GM23338 (cell line): ENCODE measurements around the gene MRPL34. TPM values are rescaled to one million over a fixed set of nuclear protein-coding genes. Genes with fewer than 3 reads are reported as not detected.

Experiments
- ATAC-seq: fragments of 200-7000 bp; cut with Tn5 transposase; 3 replicates; pipeline ENCODE4 v1.9.1; 2020
- DNase-seq: peaks from one replicate; pipeline ENCODE4 v3.0.0-alpha.2; 2015; ENCODE audit warnings: low spot score
- H2AFZ ChIP-seq: fragments of 200-600 bp; sonication (generic); 2 replicates; pipeline ENCODE4 v1.8.0; 2016; ENCODE audit warnings: antibody characterized with exemption, mild to moderate bottlenecking, moderate library complexity
- H3F3A ChIP-seq: fragments of 200-600 bp; sonication (generic); replicated peaks from 2 replicates; pipeline ENCODE4 v1.8.0; 2017; ENCODE audit warnings: antibody characterized with exemption, mixed run types, low read depth
- H3K27ac ChIP-seq: fragments of 200-600 bp; sonication (generic); 2 replicates; pipeline ENCODE4 v1.6.1; 2016; ENCODE audit warnings: low read depth
- H3K27me3 ChIP-seq: fragments of 200-600 bp; sonication (generic); 2 replicates; pipeline ENCODE4 v1.8.0; 2016; ENCODE audit warnings: mild to moderate bottlenecking, mixed run types, moderate library complexity; ENCODE audit not compliant: insufficient read depth
- H3K36me3 ChIP-seq: fragments of 200-600 bp; sonication (generic); 2 replicates; pipeline ENCODE4 v1.8.0; 2016; ENCODE audit warnings: mild to moderate bottlenecking; ENCODE audit not compliant: insufficient read depth
- H3K4me1 ChIP-seq: fragments of 200-600 bp; sonication (generic); 2 replicates; pipeline ENCODE4 v1.8.0; 2016; ENCODE audit warnings: mild to moderate bottlenecking, moderate library complexity; ENCODE audit not compliant: insufficient read depth
- H3K4me2 ChIP-seq: fragments of 200-600 bp; sonication (generic); 2 replicates; pipeline ENCODE4 v1.7.1; 2017; ENCODE audit warnings: mixed run types
- H3K4me3 ChIP-seq: fragments of 200-600 bp; sonication (generic); 2 replicates; pipeline ENCODE4 v1.6.1; 2016; ENCODE audit warnings: mixed run types
- H3K79me2 ChIP-seq: fragments of 200-600 bp; sonication (generic); replicated peaks from 2 replicates; pipeline ENCODE4 v1.8.0; 2017; ENCODE audit warnings: mild to moderate bottlenecking; ENCODE audit not compliant: insufficient read depth
- H3K9me2 ChIP-seq: fragments of 200-600 bp; sonication (generic); 2 replicates; pipeline ENCODE4 v1.8.0; 2017; ENCODE audit not compliant: insufficient read depth
- H4K20me1 ChIP-seq: fragments of 200-600 bp; sonication (generic); replicated peaks from 2 replicates; pipeline ENCODE4 v1.8.0; 2017; ENCODE audit warnings: mild to moderate bottlenecking; ENCODE audit not compliant: insufficient read depth
- H3K27ac Mint-ChIP-seq: 2 replicates; pipeline ENCODE4 v1.8.0; 2020; ENCODE audit warnings: inconsistent platforms, mild to moderate bottlenecking, moderate library complexity, mixed read lengths
- H3K27me3 Mint-ChIP-seq: 3 replicates; pipeline ENCODE4 v1.8.0; 2022; ENCODE audit warnings: low read depth, mild to moderate bottlenecking, moderate library complexity, mixed read lengths, inconsistent platforms; ENCODE audit not compliant: insufficient read depth, poor library complexity
- H3K36me3 Mint-ChIP-seq: 3 replicates; pipeline ENCODE4 v1.8.0; 2021; ENCODE audit warnings: low read depth, mild to moderate bottlenecking, inconsistent platforms, moderate library complexity, mixed read lengths
- H3K4me1 Mint-ChIP-seq: 3 replicates; pipeline ENCODE4 v1.8.0; 2020; ENCODE audit warnings: mild to moderate bottlenecking, inconsistent platforms, mixed read lengths
- H3K4me3 Mint-ChIP-seq: 3 replicates; pipeline ENCODE4 v1.8.0; 2021; ENCODE audit warnings: moderate library complexity, mild to moderate bottlenecking, inconsistent platforms, mixed read lengths
- H3K9me3 Mint-ChIP-seq: 3 replicates; pipeline ENCODE4 v1.8.0; 2020; ENCODE audit warnings: moderate library complexity, mild to moderate bottlenecking, inconsistent platforms, mixed read lengths
- CREB1 ChIP-seq: fragments of 250-450 bp; sonication (Bioruptor Pico); IDR thresholded peaks from 2 replicates; pipeline ENCODE4 v1.5.0; 2020; ENCODE audit warnings: low read depth, mild to moderate bottlenecking, moderate library complexity
- CTCF ChIP-seq, 2 experiments: fragments of 200-600 bp in 1 of 2; sonication (generic) in 1 of 2; conservative IDR thresholded peaks; 2 replicates each; pipeline versions ENCODE4 v1.5.1 to v1.6.1; 2016 to 2017; ENCODE audit warnings: antibody characterized with exemption in 2 of 2, low read depth in 2 of 2, mild to moderate bottlenecking in 2 of 2, moderate library complexity in 1 of 2
- EZH2phosphoT487 ChIP-seq: fragments of 200-600 bp; sonication (generic); IDR thresholded peaks from one replicate; pipeline ENCODE4 v1.8.1; 2018; ENCODE audit warnings: antibody characterized with exemption; ENCODE audit not compliant: unreplicated experiment
- JUNB ChIP-seq: IDR thresholded peaks from one replicate; pipeline ENCODE4 v1.6.1; 2016; ENCODE audit warnings: antibody characterized with exemption; ENCODE audit not compliant: unreplicated experiment
- NANOG ChIP-seq: IDR thresholded peaks from 2 replicates; pipeline ENCODE4 v1.6.1; 2016; ENCODE audit warnings: antibody characterized with exemption, borderline replicate concordance
- POLR2AphosphoS5 ChIP-seq: IDR thresholded peaks from 2 replicates; pipeline ENCODE4 v1.6.1; 2016; ENCODE audit warnings: antibody characterized with exemption, low read depth
- ZNF114 ChIP-seq: fragments of 250-450 bp; sonication (Bioruptor Pico); IDR thresholded peaks from 2 replicates; pipeline ENCODE4 v1.5.0; 2020; ENCODE audit warnings: mild to moderate bottlenecking, moderate library complexity
- ZNF331 ChIP-seq: fragments of 250-450 bp; sonication (Bioruptor Pico); IDR thresholded peaks from 2 replicates; pipeline ENCODE4 v1.5.0; 2020; ENCODE audit warnings: low read depth, mild to moderate bottlenecking, moderate library complexity
- ZNF462 ChIP-seq: fragments of 250-450 bp; sonication (Bioruptor Pico); IDR thresholded peaks from 2 replicates; pipeline ENCODE4 v1.5.0; 2020; ENCODE audit warnings: mild to moderate bottlenecking, moderate library complexity
- polyA plus RNA-seq: library from polyadenylated mRNA; unstranded; fragments of >200 nt; fragmentation: Nextera tagmentation; extraction: Ambion mirVana; gene quantifications from 2 replicates; pipeline ENCODE4 v1.2.1, GENCODE V29; 2016
- total RNA-seq: library from RNA; depleted of rRNA; stranded (reverse); fragments of >200 nt; shearing (Covaris generic); gene quantifications from 2 replicates; pipeline ENCODE4 v1.2.3, GENCODE V29; 2014

Gene MRPL34
- total and polyA plus RNA-seq, 2 experiments from 2014 or later, result 59.9 to 266 TPM

- H3F3A ChIP-seq, result peaks cover 14% of the 10 kb centered on the region
- no peak overlapping the region for H2AFZ ChIP-seq
- no peaks in the 10 kb centered on the region for H3K36me3 ChIP-seq
- peaks cover 19% of the 10 kb centered on the region for H3K27me3 Mint-ChIP-seq
- H3K4me1 Mint-ChIP-seq, result peaks cover 20% of the 10 kb centered on the region
- H3K4me3 Mint-ChIP-seq, result peak overlapping the region; percentile 51
- TF ChIP-seq POLR2AphosphoS5, result peak; percentile 46
- TF ChIP-seq CREB1 (CRISPR knock-in tag), result no peak
- no peak for TF ChIP-seq ZNF331
- no peaks in the 10 kb centered on the region; the same call in 1 of the 2 replicates for H3K4me1 ChIP-seq
- H3K4me3 ChIP-seq, result peak overlapping the region; percentile 12; the same call in 1 of the 2 replicates
- H3K27me3 ChIP-seq, result peaks cover 9% of the 10 kb centered on the region; the same call in 1 of the 2 replicates
- 0 out of 2 replicates have a peak overlapping the region, but pooled peaks have one; percentile 20 for H3K4me2 ChIP-seq
- H3K27ac Mint-ChIP-seq, result no peak overlapping the region
- peaks cover 5% of the 10 kb centered on the region; the same call in 2 of the 3 replicates for H3K9me3 Mint-ChIP-seq
- ATAC-seq (peak; percentile 6), DNase-seq (peak; percentile 94)
- no peaks in the 10 kb centered on the region for H3K9me2 ChIP-seq
- no peak overlapping the region for H3K27ac ChIP-seq
- no peaks in the 10 kb centered on the region for H4K20me1 ChIP-seq
- H3K79me2 ChIP-seq, result no peaks in the 10 kb centered on the region
- H3K36me3 Mint-ChIP-seq, result peaks cover 18% of the 10 kb centered on the region
Observed at GRCh38 chr19:17332677-17333581, 27.3 kb downstream of the MRPL34 start.

- DNase-seq (peak; percentile 74), ATAC-seq (peak; percentile 2)
- no peak overlapping the region for H3K27ac ChIP-seq
- Mint-ChIP-seq H3K27me3 (peaks cover 22% of the 10 kb centered on the region), H3K36me3 (peaks cover 25% of the 10 kb centered on the region), H3K27ac (peak overlapping the region; percentile 78; the same call in 1 of the 2 replicates), H3K4me3 (peak overlapping the region; percentile 88), H3K9me3 (peaks cover 5% of the 10 kb centered on the region; the same call in 2 of the 3 replicates), H3K4me1 (peaks cover 26% of the 10 kb centered on the region)
- H3K4me3 ChIP-seq, result peak overlapping the region; percentile 94
- H2AFZ ChIP-seq, result peak overlapping the region; percentile 84; the same call in 1 of the 2 replicates
- H3K79me2 ChIP-seq, result no peaks in the 10 kb centered on the region
- no peaks in the 10 kb centered on the region for H3K36me3 ChIP-seq
- H3K27me3 ChIP-seq, result peaks cover 9% of the 10 kb centered on the region; the same call in 1 of the 2 replicates
- peaks cover 12% of the 10 kb centered on the region for H3F3A ChIP-seq
- H4K20me1 ChIP-seq, result no peaks in the 10 kb centered on the region
- H3K4me2 ChIP-seq, result peak overlapping the region; percentile 80
- TF ChIP-seq EZH2phosphoT487 (no peak), JUNB (no peak), CREB1 (CRISPR knock-in tag) (no peak), ZNF462 (CRISPR knock-in tag) (no peak), CTCF (conservative IDR thresholded peaks at IDR 0.05; ENCODE audit: low read depth in 2 of 2) (peak; percentile 10 to 34; a peak in 3 of 4 replicates), ZNF114 (CRISPR knock-in tag) (no peak), NANOG (no peak)
- no peaks in the 10 kb centered on the region for H3K9me2 ChIP-seq
- peaks cover 7% of the 10 kb centered on the region; the same call in 1 of the 2 replicates for H3K4me1 ChIP-seq
Observed at GRCh38 chr19:17333611-17334413, 28.1 kb downstream of the MRPL34 start.
